Stomach (tissue), 9 donors: ENCODE measurements around the gene OR7G1. TPM values are rescaled to one million over a fixed set of nuclear protein-coding genes. Genes with fewer than 3 reads are reported as not detected.

Experiments used
- DNase-seq, 2 donors: peaks; one replicate each; pipeline versions ENCODE4 v3.0.0 to v3.0.0-alpha.2; 2013 to 2019
- H3K27ac ChIP-seq, 5 donors: fragments of 200-600 bp in 4 of 5; sonication (generic) in 4 of 5; one replicate each; pipeline ENCODE4 v1.5.1; 2013 to 2019; ENCODE audit warnings: mild to moderate bottlenecking in 1 of 5, moderate library complexity in 1 of 5
- H3K27me3 ChIP-seq, 3 donors: fragments of 200-600 bp; sonication (generic); one replicate each; pipeline ENCODE4 v1.5.1; 2017 to 2019; ENCODE audit warnings: mixed run types in 1 of 3
- H3K36me3 ChIP-seq, 4 donors: fragments of 200-600 bp; sonication (generic); 1 replicate in 3 of 4; 2 replicates in 1 of 4; pipeline ENCODE4 v1.5.1; 2016 to 2019
- H3K4me1 ChIP-seq, 4 donors: fragments of 200-600 bp; sonication (generic); one replicate each; pipeline ENCODE4 v1.5.1; 2016 to 2019
- H3K4me3 ChIP-seq, 4 donors: fragments of 200-600 bp; sonication (generic) in 3 of 4; one replicate each; pipeline ENCODE4 v1.5.1; 2016 to 2019; ENCODE audit warnings: mild to moderate bottlenecking in 1 of 4
- H3K9me3 ChIP-seq, 4 donors: fragments of 200-600 bp; sonication (generic); one replicate each; pipeline ENCODE4 v1.5.1; 2016 to 2019
- EP300 ChIP-seq: sonication (generic); formaldehyde crosslinking; IDR thresholded peaks from one replicate; pipeline ENCODE4 v1.6.1; 2017; ENCODE audit warnings: antibody characterized with exemption
- POLR2A ChIP-seq, 4 donors: fragments of 450-650 bp; IDR thresholded peaks; one replicate each; pipeline ENCODE4 v1.6.1; 2016; ENCODE audit warnings: antibody characterized with exemption in 4 of 4, control low read depth in 2 of 4, mild to moderate bottlenecking in 1 of 4, moderate library complexity in 1 of 4
- POLR2AphosphoS5 ChIP-seq, 3 donors: sonication (generic); formaldehyde crosslinking; IDR thresholded peaks; one replicate each; pipeline ENCODE4 v1.6.1; 2016; ENCODE audit warnings: antibody characterized with exemption in 3 of 3
- WGBS, 5 donors: extraction: QIAGEN DNeasy Blood & Tissue Kit in 3 of 5; methylation state at CpG; one replicate each; pipeline versions ENCODE4 v1.1.5 to v1.1.7; 2013 to 2018; 5-methylcytosine and 5-hydroxymethylcytosine counted together
- intact Hi-C: fragments of 100-400 bp; cut with DNase I; formaldehyde crosslinking; loops from one replicate; pipeline ENCODE4 v1.15.1; 2023; ENCODE audit warnings: low total_unique reads
- polyA plus RNA-seq, 3 donors: library from polyadenylated mRNA; stranded (reverse); fragments of 200-250 nt; gene quantifications; one replicate each; pipeline ENCODE4 v1.2.3, GENCODE V29; 2013
- total RNA-seq, 5 donors: library from RNA; depleted of rRNA; stranded (reverse); fragments of >200 nt; gene quantifications; one replicate each; pipeline versions ENCODE4 v1.1.0 to v1.2.3, GENCODE V29; 2014 to 2016
- TF ChIP-seq, protein P1 (sequence below), 7 experiments: fragments of 450-650 bp in 4 of 7; fragments of 200-600 bp in 3 of 7; sonication (generic) in 3 of 7; IDR thresholded peaks; one replicate each; pipeline ENCODE4 v1.5.1; 2016 to 2019; ENCODE audit warnings: antibody characterized with exemption in 7 of 7, control low read depth in 2 of 7, mild to moderate bottlenecking in 1 of 7
- donor health status: healthy with polysubstance abuse.
- donor health status: Bipolar disorder and iron deficiency.
- donor health status: healthy.

The OR7G1 gene
- total and polyA plus RNA-seq, 8 donors = not detected

DNA sequence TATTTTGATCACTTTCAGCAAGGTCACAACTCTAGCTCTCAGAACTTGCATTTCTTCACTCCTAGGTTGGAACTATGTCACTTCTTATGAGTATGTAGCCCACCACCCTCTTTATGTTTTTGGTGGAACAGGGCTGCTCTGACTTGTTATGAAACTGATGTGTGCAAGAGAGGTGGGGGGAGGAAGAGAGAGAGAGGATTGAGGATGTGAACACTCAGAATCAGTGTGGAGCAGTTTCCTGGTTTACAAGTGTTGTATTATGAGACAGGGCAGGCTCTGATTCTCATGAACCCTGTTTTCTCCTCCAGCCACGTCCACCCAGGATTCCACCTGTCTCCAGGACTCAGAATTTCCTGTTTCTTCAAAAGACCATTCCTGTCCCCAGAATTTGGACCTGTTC lies 40.7 kb upstream of the OR7G1 start:
- H3K4me1 ChIP-seq = no peaks in the 10 kb centered on the region
- H3K4me3 ChIP-seq = no peak overlapping the region
- TF ChIP-seq, protein P1, sequence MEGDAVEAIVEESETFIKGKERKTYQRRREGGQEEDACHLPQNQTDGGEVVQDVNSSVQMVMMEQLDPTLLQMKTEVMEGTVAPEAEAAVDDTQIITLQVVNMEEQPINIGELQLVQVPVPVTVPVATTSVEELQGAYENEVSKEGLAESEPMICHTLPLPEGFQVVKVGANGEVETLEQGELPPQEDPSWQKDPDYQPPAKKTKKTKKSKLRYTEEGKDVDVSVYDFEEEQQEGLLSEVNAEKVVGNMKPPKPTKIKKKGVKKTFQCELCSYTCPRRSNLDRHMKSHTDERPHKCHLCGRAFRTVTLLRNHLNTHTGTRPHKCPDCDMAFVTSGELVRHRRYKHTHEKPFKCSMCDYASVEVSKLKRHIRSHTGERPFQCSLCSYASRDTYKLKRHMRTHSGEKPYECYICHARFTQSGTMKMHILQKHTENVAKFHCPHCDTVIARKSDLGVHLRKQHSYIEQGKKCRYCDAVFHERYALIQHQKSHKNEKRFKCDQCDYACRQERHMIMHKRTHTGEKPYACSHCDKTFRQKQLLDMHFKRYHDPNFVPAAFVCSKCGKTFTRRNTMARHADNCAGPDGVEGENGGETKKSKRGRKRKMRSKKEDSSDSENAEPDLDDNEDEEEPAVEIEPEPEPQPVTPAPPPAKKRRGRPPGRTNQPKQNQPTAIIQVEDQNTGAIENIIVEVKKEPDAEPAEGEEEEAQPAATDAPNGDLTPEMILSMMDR (IDR thresholded peaks at IDR 0.05) = no peak
- TF ChIP-seq EP300 = no peak
- no peak for TF ChIP-seq POLR2AphosphoS5 (IDR thresholded peaks at IDR 0.05)
- TF ChIP-seq POLR2A (IDR thresholded peaks at IDR 0.05) = no peak
- no peaks in the 10 kb centered on the region for H3K27me3 ChIP-seq
- no peak overlapping the region for H3K27ac ChIP-seq
- peaks cover 51 to 96% (median 87%) of the 10 kb centered on the region in 4 donors for H3K36me3 ChIP-seq
- peaks cover 9 to 93% (median 64%) of the 10 kb centered on the region in 4 donors for H3K9me3 ChIP-seq
- WGBS, 5 donors = 85 to 94% (median 92%) methylated on average over 1 of the region's 1 CpG
- intact Hi-C loops = no loop called here
- no peak for DNase-seq

DNA sequence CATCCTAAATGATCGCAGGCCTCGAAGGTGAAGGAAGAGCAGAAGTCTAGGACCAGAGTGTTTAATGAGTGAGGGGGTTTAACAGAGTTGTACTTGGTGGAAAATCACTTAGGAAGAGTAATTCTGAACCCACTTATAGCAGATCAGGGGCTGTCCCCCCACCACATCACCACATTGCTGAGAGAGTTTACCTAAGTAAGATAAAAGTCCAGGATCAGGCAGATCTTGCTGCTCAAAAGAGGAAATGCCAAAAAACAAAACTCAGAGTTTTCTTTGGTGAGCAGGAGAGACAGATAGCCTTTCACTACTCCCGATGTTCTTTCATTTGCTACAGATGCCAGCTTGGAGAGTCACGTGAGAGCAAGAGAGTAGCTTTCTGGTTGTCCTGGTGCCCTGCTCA lies 40.0 kb upstream of the OR7G1 start:
- no peaks in the 10 kb centered on the region for H3K27me3 ChIP-seq
- intact Hi-C loops = no loop called here
- no peak overlapping the region for H3K27ac ChIP-seq
- no peak for DNase-seq
- 87 to 100% (median 98%) methylated on average over 4 of the region's 4 CpGs for WGBS, 5 donors
- no peak for TF ChIP-seq POLR2A (IDR thresholded peaks at IDR 0.05)
- no peak for TF ChIP-seq EP300
- TF ChIP-seq, protein P1 (IDR thresholded peaks at IDR 0.05) = no peak
- TF ChIP-seq POLR2AphosphoS5 (IDR thresholded peaks at IDR 0.05) = no peak
- peaks cover 5 to 90% (median 60%) of the 10 kb centered on the region in 4 donors for H3K9me3 ChIP-seq
- H3K4me1 ChIP-seq = no peaks in the 10 kb centered on the region
- H3K4me3 ChIP-seq = no peak overlapping the region
- peaks cover 44 to 89% (median 82%) of the 10 kb centered on the region in 4 donors for H3K36me3 ChIP-seq

DNA sequence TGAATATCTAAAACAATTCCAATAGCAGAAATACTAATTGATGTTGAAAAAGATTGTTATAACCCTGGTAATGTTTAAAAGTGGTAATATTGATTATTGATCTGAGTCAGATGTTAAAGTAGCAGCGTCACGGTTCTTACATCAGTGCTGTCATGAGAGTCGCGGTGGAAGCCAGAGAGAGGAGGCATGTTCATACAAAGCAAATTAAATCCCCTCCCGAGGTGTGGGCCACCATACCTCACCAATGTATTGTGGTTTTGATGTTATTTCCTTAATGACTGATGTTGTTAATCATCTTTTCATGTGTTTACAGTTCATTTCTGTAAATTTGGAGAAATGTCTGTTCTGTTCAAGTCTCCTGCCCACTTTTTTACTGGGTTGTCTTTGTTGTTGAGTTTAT lies 35.8 kb upstream of the OR7G1 start:
- Histone ChIP-seq H3K4me1 (peaks cover 0 to 10% (median 0%) of the 10 kb centered on the region in 4 donors), H3K36me3 (peaks cover 10 to 67% (median 63%) of the 10 kb centered on the region in 4 donors), H3K27me3 (no peaks in the 10 kb centered on the region), H3K27ac (no peak overlapping the region), H3K9me3 (peaks cover 5 to 59% (median 39%) of the 10 kb centered on the region in 4 donors), H3K4me3 (no peak overlapping the region)
- DNase-seq = no peak
- TF ChIP-seq, protein P1 (IDR thresholded peaks at IDR 0.05) = no peak
- TF ChIP-seq EP300 (no peak), POLR2AphosphoS5 (IDR thresholded peaks at IDR 0.05) (no peak), POLR2A (IDR thresholded peaks at IDR 0.05) (no peak)
- intact Hi-C loops = no loop called here
- 88 to 98% (median 93%) methylated on average over 5 of the region's 5 CpGs for WGBS, 5 donors

DNA sequence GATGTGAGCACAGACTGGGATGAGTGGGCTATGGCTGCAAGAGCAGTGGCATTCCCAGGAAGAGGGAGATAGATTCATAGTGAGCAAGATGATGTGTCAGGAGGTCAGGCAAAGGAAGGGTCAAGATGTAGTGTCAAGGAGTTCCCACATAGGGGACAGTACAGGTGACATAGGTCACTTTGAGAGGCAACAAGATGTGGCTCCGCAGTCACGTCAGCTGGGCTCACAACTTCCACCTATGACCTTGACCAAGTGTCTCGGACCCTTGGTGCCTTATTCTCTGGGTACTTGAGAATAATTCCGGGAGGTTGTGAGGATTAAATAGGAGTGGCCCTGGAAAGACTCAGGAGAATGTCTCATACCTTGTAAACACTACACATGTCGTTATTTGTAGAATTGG lies 35.1 kb upstream of the OR7G1 start:
- no peak for DNase-seq
- no peak overlapping the region for H3K27ac ChIP-seq
- no peak for TF ChIP-seq EP300
- TF ChIP-seq, protein P1 (IDR thresholded peaks at IDR 0.05) = no peak
- no peak for TF ChIP-seq POLR2AphosphoS5 (IDR thresholded peaks at IDR 0.05)
- no peak for TF ChIP-seq POLR2A (IDR thresholded peaks at IDR 0.05)
- no peaks in the 10 kb centered on the region for H3K27me3 ChIP-seq
- 97 to 100% (median 98%) methylated on average over 5 of the region's 5 CpGs for WGBS, 5 donors
- peaks cover 10 to 67% (median 59%) of the 10 kb centered on the region in 4 donors for H3K36me3 ChIP-seq
- H3K9me3 ChIP-seq = peaks cover 5 to 56% (median 35%) of the 10 kb centered on the region in 4 donors
- H3K4me1 ChIP-seq = peaks cover 0 to 10% (median 0%) of the 10 kb centered on the region in 4 donors
- intact Hi-C loops = no loop called here
- no peak overlapping the region for H3K4me3 ChIP-seq
